ENCODE data around the gene ST8SIA2.

ST8SIA2 gene

GRCh38 chr15:92399271-92399950 is 5.7 kb downstream of the ST8SIA2 start:
- Histone ChIP-seq H2AK5ac (ENCODE audit: low read length) (no peak overlapping the region), H2BK5ac (ENCODE audit: low read depth, low read length, poor library complexity) (no peak overlapping the region), H3K14ac (ENCODE audit: low read length) (no peak overlapping the region), H3K4me3 (ENCODE audit: low read depth, low read length) (no peak overlapping the region), H2AFZ (ENCODE audit: insufficient read depth, low read length, poor library complexity) (no peak overlapping the region), H3K4ac (ENCODE audit: low read depth, low read length) (no peak overlapping the region), H3K9ac (ENCODE audit: low read length) (no peak overlapping the region), H2BK12ac (ENCODE audit: low read length) (no peak overlapping the region), H3K4me2 (ENCODE audit: low read length) (no peak overlapping the region), H4K8ac (ENCODE audit: low read depth, low read length) (no peak overlapping the region), H4K12ac (ENCODE audit: low read depth, low read length) (no peak overlapping the region), H3K4me1 (ENCODE audit: control insufficient read depth in 1 of 2, insufficient read depth in 2 of 2, low read length in 2 of 2) (peaks cover 2 to 7% of the 10 kb centered on the region in 2 experiments), H3K79me1 (ENCODE audit: low read length) (no peaks in the 10 kb centered on the region), H4K91ac (ENCODE audit: low read depth, low read length) (no peak overlapping the region), H3K79me2 (ENCODE audit: control insufficient read depth, insufficient read depth, low read length, poor library complexity) (no peaks in the 10 kb centered on the region), H3K27me3 (ENCODE audit: insufficient read depth, low read length) (peaks cover 11% of the 10 kb centered on the region), H3K36me3 (ENCODE audit: control insufficient read depth in 1 of 2, insufficient read depth in 2 of 2, low read length in 2 of 2) (no peaks in the 10 kb centered on the region), H3K18ac (ENCODE audit: low read length) (no peak overlapping the region), H3K9me3 (ENCODE audit: insufficient read depth, low read depth, low read length) (no peaks in the 10 kb centered on the region), H3K27ac (ENCODE audit: low read depth, low read length) (no peak overlapping the region), H2BK120ac (ENCODE audit: insufficient read depth, low read length, poor library complexity) (no peak overlapping the region), H3K23ac (ENCODE audit: low read length) (no peak overlapping the region)
- WGBS (ENCODE audit: extremely low coverage, insufficient coverage, insufficient read length), result no CpG with 5 or more reads among the region's 8 CpGs
- no peak for DNase-seq

DNA sequence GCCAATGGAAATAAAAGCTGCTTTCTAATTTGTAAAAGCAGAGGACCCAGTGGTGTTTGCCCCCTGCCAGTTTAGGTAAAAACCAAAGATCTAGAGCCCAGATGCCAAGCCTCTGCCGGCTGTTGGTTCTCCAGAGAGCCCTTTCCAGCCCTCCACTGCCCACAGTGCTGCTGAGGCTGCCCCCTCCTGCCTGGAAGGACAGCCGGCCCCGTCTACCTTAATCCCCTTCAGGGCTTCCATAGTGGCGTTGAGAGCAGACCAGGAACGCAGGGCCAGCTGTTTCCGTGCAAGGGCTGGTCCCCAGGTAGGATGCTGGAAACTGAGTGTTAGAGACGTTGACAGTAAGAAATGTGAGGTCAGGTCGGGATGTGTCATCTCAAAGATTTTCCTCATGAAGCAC is 6.9 kb downstream of the ST8SIA2 start:
- no peak overlapping the region for H2AK5ac ChIP-seq (ENCODE audit: low read length)
- H2AFZ ChIP-seq (ENCODE audit: insufficient read depth, low read length, poor library complexity), result no peak overlapping the region
- H3K27me3 ChIP-seq (ENCODE audit: insufficient read depth, low read length), result no peaks in the 10 kb centered on the region
- H3K9me3 ChIP-seq (ENCODE audit: insufficient read depth, low read depth, low read length), result no peaks in the 10 kb centered on the region
- no peak overlapping the region for H4K8ac ChIP-seq (ENCODE audit: low read depth, low read length)
- no CpG with 5 or more reads among the region's 8 CpGs for WGBS (ENCODE audit: extremely low coverage, insufficient coverage, insufficient read length)
- no peaks in the 10 kb centered on the region for H3K4me1 ChIP-seq (ENCODE audit: control insufficient read depth in 1 of 2, insufficient read depth in 2 of 2, low read length in 2 of 2)
- no peak overlapping the region for H2BK5ac ChIP-seq (ENCODE audit: low read depth, low read length, poor library complexity)
- H3K18ac ChIP-seq (ENCODE audit: low read length), result no peak overlapping the region
- no peak overlapping the region for H2BK12ac ChIP-seq (ENCODE audit: low read length)
- no peak overlapping the region for H3K4me3 ChIP-seq (ENCODE audit: low read depth, low read length)
- H3K14ac ChIP-seq (ENCODE audit: low read length), result no peak overlapping the region
- no peak overlapping the region for H2BK120ac ChIP-seq (ENCODE audit: insufficient read depth, low read length, poor library complexity)
- H3K4ac ChIP-seq (ENCODE audit: low read depth, low read length), result no peak overlapping the region
- no peak overlapping the region for H3K23ac ChIP-seq (ENCODE audit: low read length)
- no peak overlapping the region for H3K27ac ChIP-seq (ENCODE audit: low read depth, low read length)
- no peak overlapping the region for H3K9ac ChIP-seq (ENCODE audit: low read length)
- no peak overlapping the region for H3K4me2 ChIP-seq (ENCODE audit: low read length)
- no peak for DNase-seq
- H3K79me2 ChIP-seq (ENCODE audit: control insufficient read depth, insufficient read depth, low read length, poor library complexity), result no peaks in the 10 kb centered on the region
- H4K12ac ChIP-seq (ENCODE audit: low read depth, low read length), result no peak overlapping the region
- H4K91ac ChIP-seq (ENCODE audit: low read depth, low read length), result no peak overlapping the region
- no peaks in the 10 kb centered on the region for H3K36me3 ChIP-seq (ENCODE audit: control insufficient read depth in 1 of 2, insufficient read depth in 2 of 2, low read length in 2 of 2)
- no peaks in the 10 kb centered on the region for H3K79me1 ChIP-seq (ENCODE audit: low read length)

GRCh38 chr15:92400980-92401787 is 7.5 kb downstream of the ST8SIA2 start:
- H2BK12ac ChIP-seq (ENCODE audit: low read length), result no peak overlapping the region
- H4K12ac ChIP-seq (ENCODE audit: low read depth, low read length), result no peak overlapping the region
- no peak overlapping the region for H2AFZ ChIP-seq (ENCODE audit: insufficient read depth, low read length, poor library complexity)
- H3K27ac ChIP-seq (ENCODE audit: low read depth, low read length), result no peak overlapping the region
- no peak overlapping the region for H3K4ac ChIP-seq (ENCODE audit: low read depth, low read length)
- no CpG with 5 or more reads among the region's 26 CpGs for WGBS (ENCODE audit: extremely low coverage, insufficient coverage, insufficient read length)
- H2BK5ac ChIP-seq (ENCODE audit: low read depth, low read length, poor library complexity), result no peak overlapping the region
- H3K9me3 ChIP-seq (ENCODE audit: insufficient read depth, low read depth, low read length), result no peaks in the 10 kb centered on the region
- H2AK5ac ChIP-seq (ENCODE audit: low read length), result no peak overlapping the region
- no peaks in the 10 kb centered on the region for H3K4me1 ChIP-seq (ENCODE audit: control insufficient read depth in 1 of 2, insufficient read depth in 2 of 2, low read length in 2 of 2)
- H3K36me3 ChIP-seq (ENCODE audit: control insufficient read depth in 1 of 2, insufficient read depth in 2 of 2, low read length in 2 of 2), result no peaks in the 10 kb centered on the region
- no peak overlapping the region for H3K14ac ChIP-seq (ENCODE audit: low read length)
- no peak overlapping the region for H3K4me2 ChIP-seq (ENCODE audit: low read length)
- H4K91ac ChIP-seq (ENCODE audit: low read depth, low read length), result no peak overlapping the region
- H3K4me3 ChIP-seq (ENCODE audit: low read depth, low read length), result no peak overlapping the region
- H3K23ac ChIP-seq (ENCODE audit: low read length), result no peak overlapping the region
- no peak overlapping the region for H2BK120ac ChIP-seq (ENCODE audit: insufficient read depth, low read length, poor library complexity)
- H3K79me1 ChIP-seq (ENCODE audit: low read length), result no peaks in the 10 kb centered on the region
- no peak overlapping the region for H4K8ac ChIP-seq (ENCODE audit: low read depth, low read length)
- H3K18ac ChIP-seq (ENCODE audit: low read length), result no peak overlapping the region
- no peak for DNase-seq
- no peak overlapping the region for H3K9ac ChIP-seq (ENCODE audit: low read length)
- no peaks in the 10 kb centered on the region for H3K27me3 ChIP-seq (ENCODE audit: insufficient read depth, low read length)
- no peaks in the 10 kb centered on the region for H3K79me2 ChIP-seq (ENCODE audit: control insufficient read depth, insufficient read depth, low read length, poor library complexity)

DNA sequence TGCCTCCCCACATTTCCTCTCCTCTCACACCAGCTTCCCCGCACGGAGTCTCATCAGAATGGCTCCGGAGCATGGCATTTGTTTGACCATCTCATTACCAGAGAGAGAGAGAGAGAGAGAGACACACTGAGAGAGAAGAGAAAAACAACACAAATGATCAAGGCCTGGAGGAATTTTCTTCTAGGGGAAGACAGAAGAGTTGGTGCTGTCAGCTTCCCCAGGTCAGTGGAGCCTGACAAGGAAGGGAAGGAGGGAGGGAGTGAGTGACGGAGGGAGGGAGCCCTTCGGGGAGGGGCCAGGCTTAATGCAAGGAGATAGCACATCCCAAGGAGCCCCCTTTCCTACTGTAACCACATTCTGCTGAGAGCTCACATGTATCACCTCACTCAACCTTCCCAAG is 9.1 kb downstream of the ST8SIA2 start:
- Histone ChIP-seq H3K9ac (ENCODE audit: low read length) (no peak overlapping the region), H3K9me3 (ENCODE audit: insufficient read depth, low read depth, low read length) (no peaks in the 10 kb centered on the region), H3K18ac (ENCODE audit: low read length) (no peak overlapping the region), H2AFZ (ENCODE audit: insufficient read depth, low read length, poor library complexity) (no peak overlapping the region), H4K12ac (ENCODE audit: low read depth, low read length) (no peak overlapping the region), H2BK120ac (ENCODE audit: insufficient read depth, low read length, poor library complexity) (no peak overlapping the region), H3K27me3 (ENCODE audit: insufficient read depth, low read length) (no peaks in the 10 kb centered on the region), H3K4me3 (ENCODE audit: low read depth, low read length) (no peak overlapping the region), H3K14ac (ENCODE audit: low read length) (no peak overlapping the region), H3K4ac (ENCODE audit: low read depth, low read length) (no peak overlapping the region), H3K27ac (ENCODE audit: low read depth, low read length) (no peak overlapping the region), H3K36me3 (ENCODE audit: control insufficient read depth in 1 of 2, insufficient read depth in 2 of 2, low read length in 2 of 2) (no peaks in the 10 kb centered on the region), H2AK5ac (ENCODE audit: low read length) (no peak overlapping the region), H2BK12ac (ENCODE audit: low read length) (no peak overlapping the region), H4K8ac (ENCODE audit: low read depth, low read length) (no peak overlapping the region), H3K4me2 (ENCODE audit: low read length) (no peak overlapping the region), H3K79me1 (ENCODE audit: low read length) (no peaks in the 10 kb centered on the region), H3K79me2 (ENCODE audit: control insufficient read depth, insufficient read depth, low read length, poor library complexity) (no peaks in the 10 kb centered on the region), H3K23ac (ENCODE audit: low read length) (no peak overlapping the region), H4K91ac (ENCODE audit: low read depth, low read length) (no peak overlapping the region), H3K4me1 (ENCODE audit: control insufficient read depth in 1 of 2, insufficient read depth in 2 of 2, low read length in 2 of 2) (no peaks in the 10 kb centered on the region), H2BK5ac (ENCODE audit: low read depth, low read length, poor library complexity) (no peak overlapping the region)
- WGBS (ENCODE audit: extremely low coverage, insufficient coverage, insufficient read length), result no CpG with 5 or more reads among the region's 5 CpGs
- DNase-seq, result no peak
